Measurements from ENCODE around the gene NCOR2.
A peak's percentile ranks its signal among the peaks of the same experiment; 100 is the strongest.

Gene NCOR2

GRCh38 chr12:124573839-124574786 lies 6.7 kb upstream of the NCOR2 start:
- DNase-seq = no peak

DNA sequence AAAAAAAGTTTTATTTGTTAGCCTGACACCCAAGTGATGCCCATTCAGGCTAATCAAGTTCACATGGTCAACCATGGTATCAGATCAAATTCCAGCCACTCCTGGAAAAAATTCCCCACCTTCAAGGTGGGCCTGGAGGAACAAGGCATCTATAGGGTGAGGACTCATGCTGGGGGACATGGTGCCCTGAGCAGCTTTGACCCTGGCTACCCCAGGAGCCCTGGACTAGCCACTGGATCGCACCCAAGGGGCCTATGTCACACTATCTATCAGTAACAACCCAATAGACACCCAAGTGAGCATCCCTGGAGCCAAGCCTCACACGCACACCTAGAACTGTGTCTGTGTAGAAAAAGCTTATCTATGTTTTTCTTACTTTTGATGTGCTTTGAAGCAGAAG lies 4.1 kb upstream of the NCOR2 start:
- DNase-seq = no peak

DNA sequence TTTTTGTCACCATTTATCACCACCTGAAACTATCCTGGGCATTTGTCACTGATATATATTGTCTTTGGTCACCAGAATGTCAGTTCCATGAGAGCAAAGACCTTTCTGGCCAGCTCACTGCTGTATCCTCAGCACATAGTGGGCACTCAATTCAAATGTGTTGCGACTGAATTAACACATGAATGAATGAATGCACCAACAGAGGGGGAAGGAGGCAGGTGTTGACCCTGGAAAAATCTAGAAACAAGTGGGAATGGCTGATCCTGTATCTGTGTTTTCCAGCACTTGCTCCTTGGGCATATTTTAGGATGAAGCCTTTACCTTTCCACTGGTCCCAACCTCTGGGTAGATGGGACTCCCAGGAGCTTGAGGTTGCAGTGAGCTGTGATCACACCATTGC lies 3.4 kb upstream of the NCOR2 start:
- no peak for DNase-seq

GRCh38 chr12:124569375-124570148 lies 2.1 kb upstream of the NCOR2 start:
- no peak for DNase-seq

GRCh38 chr12:124568431-124569374 lies 1.3 kb upstream of the NCOR2 start:
- DNase-seq = peak; percentile 68

GRCh38 chr12:124567673-124568373 lies 411 bp upstream of the NCOR2 start:
- peak; percentile 82 for DNase-seq

DNA sequence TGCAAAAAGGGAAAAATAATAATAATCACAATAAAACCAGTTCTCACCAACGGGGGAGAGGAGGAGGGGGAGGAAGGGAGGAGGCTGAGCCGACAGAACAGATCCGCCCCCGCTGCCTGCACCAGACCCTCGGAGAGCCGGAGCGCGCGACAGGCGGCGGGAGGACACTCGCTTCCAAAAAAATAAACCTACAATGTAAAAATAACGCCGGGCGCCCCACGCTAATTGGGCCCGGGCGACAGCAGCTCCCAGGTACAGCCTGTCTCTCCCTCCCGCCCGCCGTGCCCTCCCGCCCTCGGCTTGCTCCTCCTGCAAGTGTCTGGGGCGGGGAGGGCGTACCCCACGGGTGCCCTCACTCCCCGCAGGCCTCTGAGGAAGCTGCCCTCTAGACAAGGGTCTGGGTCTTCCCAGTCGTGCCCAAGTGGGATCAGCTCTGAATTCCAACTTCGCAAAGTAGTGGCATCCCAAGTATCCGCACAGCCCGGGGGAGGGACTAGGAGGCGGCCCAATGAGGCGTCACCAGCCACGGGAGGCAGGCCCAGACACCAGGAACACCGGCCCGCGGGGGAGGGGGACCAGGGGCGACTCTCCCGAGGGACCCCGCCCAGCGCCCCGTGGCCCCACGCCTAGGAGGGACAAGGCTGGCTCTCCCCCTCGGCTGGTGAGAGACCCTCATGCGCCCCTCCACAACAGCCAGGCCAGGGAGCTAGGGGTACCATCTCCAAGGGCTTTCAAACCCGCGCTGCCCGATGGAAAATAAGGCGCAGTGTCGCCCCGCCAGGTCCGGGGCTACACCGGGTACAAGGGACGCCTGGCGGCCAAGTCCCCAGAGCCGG lies 1.0 kb downstream of the NCOR2 start:
- DNase-seq = peak; percentile 66

DNA sequence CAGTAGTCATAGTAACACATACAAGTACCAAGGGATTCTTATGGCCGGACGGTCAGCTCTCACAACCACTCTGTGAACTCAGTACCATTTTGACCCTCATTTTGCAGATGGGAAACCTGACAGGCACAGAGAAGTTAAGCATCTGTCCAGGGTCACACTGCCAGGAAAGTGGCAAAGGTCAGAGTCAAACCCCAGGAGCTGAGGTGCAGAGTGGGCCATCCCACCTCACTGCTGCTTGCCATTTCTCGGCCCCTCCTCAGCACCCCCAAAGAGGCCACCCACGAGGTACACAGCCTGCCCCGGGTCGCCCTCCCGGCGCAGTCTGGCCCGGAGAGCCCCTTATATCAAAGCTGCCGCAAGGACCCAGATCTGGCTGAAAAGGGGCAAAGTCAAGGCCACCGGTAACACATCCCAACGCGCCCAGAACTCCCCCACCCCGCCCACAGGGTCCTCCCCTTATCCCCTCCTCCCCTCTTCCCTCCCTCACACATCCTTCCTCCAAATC lies 1.7 kb downstream of the NCOR2 start:
- DNase-seq = no peak

DNA sequence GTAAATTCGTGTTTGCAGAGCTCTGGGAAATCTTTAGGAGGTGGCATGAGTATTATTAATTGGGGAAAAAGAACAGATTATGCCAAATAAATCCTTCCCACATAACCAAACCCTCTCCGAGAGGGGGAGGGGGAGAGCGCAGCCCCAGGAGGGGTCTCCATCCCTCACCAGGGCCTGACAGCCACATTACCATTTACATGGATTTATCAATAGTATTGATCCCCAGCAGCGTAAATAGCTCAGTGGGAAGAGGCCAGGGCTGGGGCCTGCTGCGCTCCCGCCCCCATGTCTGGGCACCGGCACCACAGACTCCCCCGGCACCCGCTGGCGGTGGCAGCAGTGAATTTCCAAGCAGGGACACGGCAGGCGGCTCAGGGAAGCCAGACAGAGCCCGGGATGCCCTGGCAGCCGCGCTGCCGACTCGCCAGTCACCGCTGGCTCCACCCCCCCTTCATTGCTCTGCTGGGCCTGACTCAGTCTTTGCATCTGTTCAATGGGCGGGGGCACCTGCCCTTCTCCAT lies 2.4 kb downstream of the NCOR2 start:
- DNase-seq = no peak

GRCh38 chr12:124564232-124564958 lies 3.0 kb downstream of the NCOR2 start:
- DNase-seq = no peak

- DNase-seq = no peak
Measured at GRCh38 chr12:124563809-124564208, 3.6 kb downstream of the NCOR2 start.

DNA sequence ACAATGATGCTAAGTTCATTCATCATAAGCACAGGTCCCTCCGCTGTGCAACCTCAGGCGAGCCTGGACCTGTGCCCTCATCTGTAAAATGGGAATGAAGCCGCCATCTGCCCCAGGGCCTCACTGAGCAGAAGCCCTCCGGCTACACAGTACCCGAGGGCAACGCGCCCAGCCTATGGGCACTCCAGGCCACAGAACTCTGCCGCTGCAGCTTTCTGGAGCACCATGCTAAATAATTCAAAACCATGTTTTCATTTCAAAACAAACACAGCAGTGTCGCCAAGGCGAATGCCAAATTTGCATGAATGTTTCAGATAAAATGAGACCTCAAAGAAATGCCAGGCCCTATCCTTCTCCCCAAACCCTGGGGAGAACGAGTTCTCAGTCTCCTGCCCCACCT lies 4.0 kb downstream of the NCOR2 start:
- no peak for DNase-seq

GRCh38 chr12:124562796-124563181 lies 4.6 kb downstream of the NCOR2 start:
- DNase-seq = no peak

DNA sequence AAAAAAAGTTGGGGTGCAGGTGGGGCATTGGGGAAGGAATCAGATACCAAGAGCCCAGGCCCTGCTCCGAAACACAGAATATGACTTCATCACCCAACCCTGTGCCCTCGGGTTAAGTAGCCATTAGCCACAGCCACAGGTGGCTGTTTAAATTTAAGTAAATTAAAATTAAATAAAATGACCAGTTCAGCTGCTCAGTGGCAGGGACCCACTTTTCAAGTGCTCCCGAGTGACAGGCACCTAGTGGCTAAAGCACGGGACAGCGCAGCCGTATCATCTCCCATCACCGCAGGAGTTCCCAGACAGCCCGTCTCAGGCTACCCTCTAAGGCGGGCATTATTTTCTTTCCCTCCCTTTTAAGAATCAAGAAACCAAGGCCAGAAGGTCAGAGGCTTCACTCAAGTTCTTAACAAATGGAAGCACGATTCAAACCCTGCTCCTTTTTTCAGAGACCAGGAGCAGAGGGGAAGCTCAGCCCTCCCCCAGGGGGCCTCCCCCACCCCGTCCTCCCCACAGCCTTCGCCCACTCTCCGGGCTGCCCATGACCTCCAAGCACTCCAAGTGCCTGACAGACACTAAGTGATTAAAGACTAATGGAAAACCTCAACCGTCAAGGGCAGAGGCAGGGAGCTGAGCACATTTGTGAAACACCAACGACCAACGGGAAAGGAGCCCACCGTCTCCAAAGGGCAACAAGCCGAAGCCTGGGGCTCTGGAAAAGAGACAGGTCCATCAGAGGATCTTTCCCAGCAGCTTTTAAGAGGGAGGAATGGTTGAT lies 5.2 kb downstream of the NCOR2 start:
- DNase-seq = no peak

- no peak for DNase-seq
Measured at GRCh38 chr12:124561231-124561630, 6.2 kb downstream of the NCOR2 start.

GRCh38 chr12:124560146-124560890 lies 7.1 kb downstream of the NCOR2 start:
- no peak for DNase-seq

- DNase-seq = no peak
Measured at GRCh38 chr12:124559182-124560017, 8.0 kb downstream of the NCOR2 start.

DNA sequence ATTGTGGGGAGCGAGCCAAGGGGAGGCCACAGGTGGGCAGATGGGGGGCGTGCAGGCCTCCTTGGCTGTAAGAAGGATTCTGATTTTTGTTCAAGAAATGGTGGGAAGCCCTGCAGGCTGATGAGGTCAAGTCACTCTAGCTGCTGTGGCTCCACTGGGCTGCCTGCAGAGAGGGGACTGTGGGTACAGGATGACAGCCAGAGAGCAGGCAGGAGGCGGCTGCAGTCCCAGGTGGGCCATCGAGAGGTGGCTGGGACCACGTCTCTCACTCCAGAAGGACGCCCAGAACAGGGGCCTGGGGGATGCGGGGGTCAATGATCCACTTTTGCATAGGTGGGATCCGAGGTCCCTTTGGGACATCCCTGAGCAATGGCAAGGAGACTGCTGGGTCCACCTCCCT lies 9.1 kb downstream of the NCOR2 start:
- DNase-seq = no peak
